ENCODE measurements around the gene GSE1.

Gene GSE1

DNA sequence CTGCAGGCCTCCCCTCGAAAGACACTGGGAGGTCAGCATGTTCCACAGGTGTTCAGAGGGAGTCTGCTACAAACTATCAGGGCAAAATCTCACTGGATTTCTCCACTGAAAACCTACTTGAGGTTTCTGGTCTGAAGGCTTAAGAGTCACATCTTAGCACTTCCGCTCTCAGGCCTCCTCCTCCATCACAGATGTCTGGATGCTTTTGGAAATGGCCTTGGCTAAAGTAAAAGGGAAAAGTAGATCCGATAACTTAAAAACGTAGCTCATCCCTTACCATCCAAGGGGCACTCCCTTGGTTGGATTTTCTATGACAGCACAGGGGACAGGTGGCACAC is 61.3 kb downstream of the GSE1 start:
- TF ChIP-seq, protein P1, sequence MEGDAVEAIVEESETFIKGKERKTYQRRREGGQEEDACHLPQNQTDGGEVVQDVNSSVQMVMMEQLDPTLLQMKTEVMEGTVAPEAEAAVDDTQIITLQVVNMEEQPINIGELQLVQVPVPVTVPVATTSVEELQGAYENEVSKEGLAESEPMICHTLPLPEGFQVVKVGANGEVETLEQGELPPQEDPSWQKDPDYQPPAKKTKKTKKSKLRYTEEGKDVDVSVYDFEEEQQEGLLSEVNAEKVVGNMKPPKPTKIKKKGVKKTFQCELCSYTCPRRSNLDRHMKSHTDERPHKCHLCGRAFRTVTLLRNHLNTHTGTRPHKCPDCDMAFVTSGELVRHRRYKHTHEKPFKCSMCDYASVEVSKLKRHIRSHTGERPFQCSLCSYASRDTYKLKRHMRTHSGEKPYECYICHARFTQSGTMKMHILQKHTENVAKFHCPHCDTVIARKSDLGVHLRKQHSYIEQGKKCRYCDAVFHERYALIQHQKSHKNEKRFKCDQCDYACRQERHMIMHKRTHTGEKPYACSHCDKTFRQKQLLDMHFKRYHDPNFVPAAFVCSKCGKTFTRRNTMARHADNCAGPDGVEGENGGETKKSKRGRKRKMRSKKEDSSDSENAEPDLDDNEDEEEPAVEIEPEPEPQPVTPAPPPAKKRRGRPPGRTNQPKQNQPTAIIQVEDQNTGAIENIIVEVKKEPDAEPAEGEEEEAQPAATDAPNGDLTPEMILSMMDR (IDR thresholded peaks at IDR 0.05), result no peak
- no peak for TF ChIP-seq ZFX (IDR thresholded peaks at IDR 0.05; ENCODE audit: borderline replicate concordance)
- peak overlapping the region; percentile 67 for H3K27ac ChIP-seq

DNA sequence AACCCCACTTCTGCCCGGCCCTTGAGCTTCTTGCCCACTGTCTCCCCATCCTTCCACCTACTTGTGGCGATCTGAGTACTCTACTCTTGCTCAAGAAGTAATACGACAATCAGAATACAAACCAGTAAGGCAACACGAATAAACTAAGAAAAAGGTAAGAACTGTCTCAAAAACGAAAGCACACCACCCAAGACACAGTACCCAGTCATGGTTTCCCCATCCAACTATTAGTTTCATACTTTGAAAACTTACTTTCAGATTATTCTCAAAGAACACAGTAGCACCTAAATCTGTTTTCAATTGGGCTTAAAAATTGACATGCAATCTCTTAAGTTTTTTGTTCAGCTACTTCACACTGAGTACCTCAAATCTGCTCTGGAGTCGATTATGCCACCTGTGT is 61.7 kb downstream of the GSE1 start:
- H3K27ac ChIP-seq, result peak overlapping the region; percentile 67
- TF ChIP-seq ZFX (IDR thresholded peaks at IDR 0.05; ENCODE audit: borderline replicate concordance), result no peak
- TF ChIP-seq, protein P1 (IDR thresholded peaks at IDR 0.05), result no peak

DNA sequence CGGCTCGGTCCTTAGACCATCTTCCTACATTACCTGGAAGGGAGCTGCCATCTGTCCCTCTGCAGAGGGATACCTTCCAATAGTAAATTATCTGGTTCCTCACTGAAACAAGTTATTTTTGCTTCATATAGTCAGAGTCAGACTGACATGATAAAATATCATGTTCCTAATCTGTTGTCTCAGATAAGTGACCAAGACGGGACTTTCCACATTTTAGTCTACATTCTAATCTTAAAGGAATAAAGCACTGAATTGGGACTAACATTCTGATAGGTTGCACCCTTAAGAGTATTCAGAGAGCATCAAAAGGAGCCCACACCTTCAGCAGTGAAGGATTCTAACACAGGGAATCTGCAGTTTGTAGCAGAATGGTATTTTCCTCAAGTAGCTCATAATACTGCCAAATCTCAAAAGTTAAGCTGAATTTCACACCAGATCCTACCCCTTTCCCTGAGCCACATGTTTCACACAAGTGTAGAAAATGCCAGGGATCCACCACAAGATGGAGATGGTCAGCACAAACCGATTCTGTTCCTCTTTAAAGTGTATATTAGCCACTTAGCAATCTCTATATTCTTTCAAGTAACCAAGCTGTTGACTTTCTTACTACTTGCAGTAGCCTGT is 62.2 kb downstream of the GSE1 start:
- TF ChIP-seq, protein P1 (IDR thresholded peaks at IDR 0.05), result peak; percentile 56
- no peak for TF ChIP-seq ZFX (IDR thresholded peaks at IDR 0.05; ENCODE audit: borderline replicate concordance)
- H3K27ac ChIP-seq, result peak overlapping the region; percentile 67

DNA sequence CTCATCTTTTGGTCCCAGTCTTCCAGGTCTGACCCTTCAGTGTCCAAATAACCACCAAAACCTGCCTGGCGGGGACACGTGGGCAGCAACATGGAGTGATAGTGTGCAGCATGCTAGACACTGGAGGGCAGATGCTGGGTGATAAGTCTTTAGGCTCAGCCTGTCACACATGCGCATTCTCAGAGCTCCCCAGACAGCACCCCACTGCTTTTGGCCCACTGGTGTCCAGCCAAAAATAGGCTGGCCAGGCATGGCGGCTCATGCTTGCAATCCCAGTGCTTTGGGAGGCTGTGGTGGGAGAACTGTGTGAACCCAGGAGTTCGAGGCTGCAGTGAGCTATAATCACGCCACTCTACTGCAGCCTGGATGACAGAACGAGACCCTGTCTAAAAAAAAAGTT is 63.3 kb downstream of the GSE1 start:
- H3K27ac ChIP-seq, result 0 out of 2 replicates have a peak overlapping the region, but pooled peaks have one; percentile 67
- no peak for TF ChIP-seq ZFX (IDR thresholded peaks at IDR 0.05; ENCODE audit: borderline replicate concordance)
- TF ChIP-seq, protein P1 (IDR thresholded peaks at IDR 0.05), result no peak

DNA sequence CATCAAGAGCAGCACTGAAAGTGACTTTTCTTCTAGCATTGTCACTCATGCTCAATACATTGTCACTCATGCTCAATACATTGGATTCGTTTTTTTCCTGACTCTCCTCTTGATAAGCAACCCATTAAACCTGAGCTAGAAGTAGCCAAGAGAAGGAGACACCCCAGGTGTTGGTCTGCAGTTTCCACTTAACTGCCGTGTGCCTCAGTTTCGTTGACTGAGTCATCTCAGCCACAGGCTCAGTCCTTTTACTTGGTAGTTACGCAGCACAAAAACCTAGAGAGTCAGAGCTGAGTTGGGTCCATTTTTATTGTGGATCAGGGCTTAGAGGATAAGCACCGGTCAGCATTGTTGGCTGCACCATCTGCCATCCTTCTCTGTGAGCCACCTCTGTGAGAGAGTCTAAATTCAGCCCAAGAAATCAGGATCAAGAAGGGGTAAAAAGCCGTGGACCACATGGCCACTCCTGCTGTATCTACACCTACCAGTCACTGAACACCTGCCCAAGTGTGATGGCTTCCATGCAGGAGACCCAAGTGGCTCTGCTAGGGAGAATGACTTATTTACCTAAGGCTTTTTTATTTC is 64.4 kb downstream of the GSE1 start:
- H3K27ac ChIP-seq, result 0 out of 2 replicates have a peak overlapping the region, but pooled peaks have one; percentile 12

DNA sequence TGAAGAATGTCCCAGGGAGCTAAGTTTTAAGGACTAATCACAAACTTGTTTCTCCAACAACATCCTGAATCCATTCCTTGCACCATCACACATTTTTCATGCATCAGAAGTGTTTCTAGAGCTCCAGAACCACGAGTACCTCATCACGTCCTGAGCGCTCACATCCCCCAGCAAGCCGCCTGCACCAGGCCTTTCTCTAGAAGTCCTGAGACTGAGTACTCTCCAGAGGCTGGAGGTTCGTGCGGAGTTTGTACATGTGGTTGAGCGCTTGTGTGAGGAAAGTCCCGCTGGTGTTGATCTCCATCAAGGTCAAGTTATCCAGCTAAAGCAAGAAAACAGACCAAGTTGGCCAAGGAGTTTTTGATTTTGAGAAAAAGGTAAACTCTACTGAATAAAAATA is 64.9 kb downstream of the GSE1 start:
- 0 out of 2 replicates have a peak overlapping the region, but pooled peaks have one; percentile 12 for H3K27ac ChIP-seq
- TF ChIP-seq, protein P1 (IDR thresholded peaks at IDR 0.05), result no peak
- TF ChIP-seq ZFX (IDR thresholded peaks at IDR 0.05; ENCODE audit: borderline replicate concordance), result no peak

More for the DNA sequence above, 64.4 kb downstream of the GSE1 start:
- TF ChIP-seq, protein P1 (IDR thresholded peaks at IDR 0.05), result no peak
- no peak for TF ChIP-seq ZFX (IDR thresholded peaks at IDR 0.05; ENCODE audit: borderline replicate concordance)

DNA sequence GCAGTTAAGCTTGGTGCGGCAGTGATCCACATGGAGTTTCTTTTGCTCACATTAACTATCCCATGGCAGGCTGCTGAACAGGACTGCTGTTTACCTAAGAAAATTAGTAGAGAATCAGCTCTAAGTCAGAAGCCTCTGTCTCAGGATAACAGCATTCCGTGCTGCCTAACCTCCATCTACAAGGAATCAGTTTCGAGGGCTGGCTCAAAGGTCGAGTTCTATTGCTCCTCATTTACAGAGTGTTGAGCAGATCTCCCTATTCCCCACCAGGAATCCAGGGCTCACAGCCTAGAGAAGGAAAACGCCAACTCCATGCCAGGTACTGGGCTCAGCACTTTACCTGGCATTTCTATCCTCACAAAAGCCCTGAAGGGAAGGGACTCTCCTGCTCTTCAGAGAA is 65.7 kb downstream of the GSE1 start:
- H3K27ac ChIP-seq, result no peak overlapping the region
- TF ChIP-seq, protein P1 (IDR thresholded peaks at IDR 0.05), result no peak
- TF ChIP-seq ZFX (IDR thresholded peaks at IDR 0.05; ENCODE audit: borderline replicate concordance), result no peak
